GM21381 (cell line): ENCODE data around the gene NOVA2.

Experiments used
- ATAC-seq: cut with Tn5 transposase; IDR thresholded peaks from one replicate; pipeline ENCODE4 v1.9.1; 2021; ENCODE audit warnings: mild to moderate bottlenecking, moderate library complexity; ENCODE audit not compliant: unreplicated experiment

NOVA2 gene

GRCh38 chr19:45967246-45967645 lies 6.4 kb downstream of the NOVA2 start:
- ATAC-seq: no peak

GRCh38 chr19:45962021-45962420 lies 11.6 kb downstream of the NOVA2 start:
- ATAC-seq: no peak

GRCh38 chr19:45960595-45961235 lies 12.9 kb downstream of the NOVA2 start:
- no peak for ATAC-seq

- ATAC-seq: no peak
These were observed 14.1 kb downstream of the NOVA2 start for GRCh38 chr19:45959517-45960025.

GRCh38 chr19:45958769-45959516 lies 14.7 kb downstream of the NOVA2 start:
- ATAC-seq: no peak

GRCh38 chr19:45958320-45958719 lies 15.3 kb downstream of the NOVA2 start:
- ATAC-seq: no peak

GRCh38 chr19:45955905-45956608 lies 17.6 kb downstream of the NOVA2 start:
- no peak for ATAC-seq

- no peak for ATAC-seq
These were observed 19.5 kb downstream of the NOVA2 start for GRCh38 chr19:45954156-45954555.

GRCh38 chr19:45953676-45954075 lies 20.0 kb downstream of the NOVA2 start:
- ATAC-seq: no peak

GRCh38 chr19:45952686-45953505 lies 20.8 kb downstream of the NOVA2 start:
- no peak for ATAC-seq

GRCh38 chr19:45952341-45952685 lies 21.4 kb downstream of the NOVA2 start:
- no peak for ATAC-seq

GRCh38 chr19:45947926-45948325 lies 25.7 kb downstream of the NOVA2 start:
- ATAC-seq: no peak

GRCh38 chr19:45940515-45940805 lies 33.2 kb downstream of the NOVA2 start:
- ATAC-seq: no peak

GRCh38 chr19:45939792-45940514 lies 33.7 kb downstream of the NOVA2 start:
- no peak for ATAC-seq

- ATAC-seq: no peak
These were observed 34.8 kb downstream of the NOVA2 start for GRCh38 chr19:45938733-45939319.

GRCh38 chr19:45935267-45935666 lies 38.4 kb downstream of the NOVA2 start:
- ATAC-seq: no peak

GRCh38 chr19:45934551-45935230 lies 39.0 kb downstream of the NOVA2 start:
- no peak for ATAC-seq

- no peak for ATAC-seq
These were observed 39.9 kb downstream of the NOVA2 start for GRCh38 chr19:45933759-45934158.

GRCh38 chr19:45931055-45931454 lies 42.6 kb downstream of the NOVA2 start:
- ATAC-seq: no peak

GRCh38 chr19:45929247-45929646 lies 44.4 kb downstream of the NOVA2 start:
- ATAC-seq: no peak
